ENCODE data around the gene DUSP2.

DUSP2 gene

GRCh38 chr2:96153991-96154431 is 8.8 kb upstream of the DUSP2 start:
- H3K36me3 ChIP-seq (replicated peaks; ENCODE audit: insufficient read depth, low read length): no peaks in the 10 kb centered on the region
- H3F3A ChIP-seq (ENCODE audit: insufficient read depth, low read length): no peaks in the 10 kb centered on the region
- H3K27me3 ChIP-seq (replicated peaks; ENCODE audit: insufficient read depth, low read length): no peaks in the 10 kb centered on the region
- H3K27ac ChIP-seq (ENCODE audit: low read length): no peak overlapping the region
- no peaks in the 10 kb centered on the region for H3K9me2 ChIP-seq (replicated peaks; ENCODE audit: insufficient read depth, low read length)
- no peak overlapping the region for H3K4me3 ChIP-seq (ENCODE audit: low read length)
- H3K79me2 ChIP-seq (ENCODE audit: low read length): no peaks in the 10 kb centered on the region
- TF ChIP-seq EZH2phosphoT487 (IDR thresholded peaks at IDR 0.05; ENCODE audit: low read length) (no peak), EZH2 (optimal IDR thresholded peaks at IDR 0.05; ENCODE audit: low read depth, low read length) (no peak), CTCF (IDR thresholded peaks at IDR 0.05; ENCODE audit: low read length) (no peak)
- H3K9me3 ChIP-seq (replicated peaks; ENCODE audit: insufficient read depth, low read length): no peaks in the 10 kb centered on the region
- no peaks in the 10 kb centered on the region for H4K20me1 ChIP-seq (ENCODE audit: insufficient read depth, low read length)
- no peak for DNase-seq
- H3K4me2 ChIP-seq (ENCODE audit: low read depth, low read length): no peak overlapping the region
- H2AFZ ChIP-seq (ENCODE audit: low read length): no peak overlapping the region
- no peak overlapping the region for H3K9ac ChIP-seq (ENCODE audit: low read length)
- no peaks in the 10 kb centered on the region for H3K4me1 ChIP-seq (ENCODE audit: low read length)

DNA sequence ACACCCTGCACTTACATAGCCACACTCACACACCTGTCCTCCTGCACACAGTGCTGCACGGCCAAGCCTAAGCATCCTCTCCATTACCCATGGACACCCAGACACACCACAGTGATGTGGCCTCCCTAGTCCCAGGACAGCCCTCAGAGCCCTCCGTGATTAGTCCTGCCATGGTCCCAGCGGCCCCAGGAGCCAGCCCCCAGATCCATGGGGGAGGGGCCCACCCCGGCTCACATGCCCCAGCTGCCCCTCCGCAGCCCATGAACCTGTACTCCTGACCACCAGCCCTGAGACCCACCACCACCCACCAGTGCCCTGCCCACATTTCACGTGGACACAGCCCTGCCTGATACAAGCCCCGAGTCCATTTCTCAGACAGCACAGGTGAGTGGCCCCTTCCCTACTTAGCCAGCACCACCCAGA is 8.1 kb upstream of the DUSP2 start:
- Histone ChIP-seq H3K27ac (ENCODE audit: low read length) (no peak overlapping the region), H2AFZ (ENCODE audit: low read length) (no peak overlapping the region), H3K27me3 (replicated peaks; ENCODE audit: insufficient read depth, low read length) (no peaks in the 10 kb centered on the region), H3F3A (ENCODE audit: insufficient read depth, low read length) (no peaks in the 10 kb centered on the region), H3K9me2 (replicated peaks; ENCODE audit: insufficient read depth, low read length) (no peaks in the 10 kb centered on the region), H3K36me3 (replicated peaks; ENCODE audit: insufficient read depth, low read length) (no peaks in the 10 kb centered on the region), H3K9ac (ENCODE audit: low read length) (no peak overlapping the region), H3K4me2 (ENCODE audit: low read depth, low read length) (no peak overlapping the region), H3K4me3 (ENCODE audit: low read length) (no peak overlapping the region), H3K4me1 (ENCODE audit: low read length) (no peaks in the 10 kb centered on the region), H3K9me3 (replicated peaks; ENCODE audit: insufficient read depth, low read length) (no peaks in the 10 kb centered on the region), H4K20me1 (ENCODE audit: insufficient read depth, low read length) (no peaks in the 10 kb centered on the region), H3K79me2 (ENCODE audit: low read length) (no peaks in the 10 kb centered on the region)
- no peak for TF ChIP-seq EZH2 (optimal IDR thresholded peaks at IDR 0.05; ENCODE audit: low read depth, low read length)
- TF ChIP-seq CTCF (IDR thresholded peaks at IDR 0.05; ENCODE audit: low read length): no peak
- TF ChIP-seq EZH2phosphoT487 (IDR thresholded peaks at IDR 0.05; ENCODE audit: low read length): no peak
- DNase-seq: no peak

DNA sequence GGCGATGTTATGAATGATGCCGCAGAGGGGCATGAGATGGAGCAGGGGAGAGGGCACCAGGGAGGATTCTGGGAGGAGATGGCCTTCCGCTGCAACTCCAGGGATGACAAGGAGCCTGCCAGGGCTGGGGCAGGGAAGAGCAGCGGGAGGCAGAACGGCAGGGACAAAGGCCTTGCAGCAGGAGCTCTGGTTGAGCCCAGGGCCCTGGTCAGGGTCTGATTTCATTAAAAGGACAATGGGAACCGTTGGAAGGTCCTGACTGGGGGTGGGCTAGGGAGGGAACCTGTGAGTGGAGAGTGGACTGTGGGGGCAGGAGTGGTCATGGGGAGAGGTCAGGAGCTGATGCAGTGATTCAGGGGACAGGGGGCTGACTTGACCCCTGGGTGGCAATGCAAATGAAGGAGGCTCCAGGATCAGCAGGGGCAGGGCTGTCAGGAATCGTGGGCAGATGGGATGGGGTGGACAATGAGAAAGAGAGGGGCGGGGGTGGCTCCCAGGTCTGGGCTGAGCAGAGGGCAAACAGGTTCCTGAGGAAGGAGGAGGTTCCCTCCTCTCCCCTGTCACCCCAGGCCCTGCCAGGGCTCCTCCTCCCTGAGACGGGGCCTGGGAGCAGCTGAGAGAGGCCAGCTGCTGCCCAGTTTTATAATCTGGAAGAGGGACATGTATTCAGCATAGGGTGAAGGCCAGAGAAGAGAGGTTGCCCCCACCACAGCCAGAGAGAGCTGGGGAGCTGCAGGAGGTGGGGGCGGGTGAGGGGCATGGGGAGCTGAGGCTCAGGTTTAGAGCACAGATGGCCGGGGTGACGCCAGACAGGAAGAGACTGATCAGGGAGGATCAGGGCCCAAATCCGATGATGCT is 7.3 kb upstream of the DUSP2 start:
- H3K27ac ChIP-seq (ENCODE audit: low read length): no peak overlapping the region
- DNase-seq: no peak
- no peak overlapping the region for H3K4me2 ChIP-seq (ENCODE audit: low read depth, low read length)
- H3F3A ChIP-seq (ENCODE audit: insufficient read depth, low read length): no peaks in the 10 kb centered on the region
- H3K9ac ChIP-seq (ENCODE audit: low read length): no peak overlapping the region
- H3K4me3 ChIP-seq (ENCODE audit: low read length): no peak overlapping the region
- H3K4me1 ChIP-seq (ENCODE audit: low read length): no peaks in the 10 kb centered on the region
- no peaks in the 10 kb centered on the region for H3K9me2 ChIP-seq (replicated peaks; ENCODE audit: insufficient read depth, low read length)
- no peak overlapping the region for H2AFZ ChIP-seq (ENCODE audit: low read length)
- H3K79me2 ChIP-seq (ENCODE audit: low read length): no peaks in the 10 kb centered on the region
- H3K9me3 ChIP-seq (replicated peaks; ENCODE audit: insufficient read depth, low read length): no peaks in the 10 kb centered on the region
- H3K36me3 ChIP-seq (replicated peaks; ENCODE audit: insufficient read depth, low read length): no peaks in the 10 kb centered on the region
- H3K27me3 ChIP-seq (replicated peaks; ENCODE audit: insufficient read depth, low read length): no peaks in the 10 kb centered on the region
- no peaks in the 10 kb centered on the region for H4K20me1 ChIP-seq (ENCODE audit: insufficient read depth, low read length)
- TF ChIP-seq CTCF (IDR thresholded peaks at IDR 0.05; ENCODE audit: low read length): no peak
